BLaER1 (cell line): ENCODE data around the gene ASTN2.
"Not testable (repeated sequence)": the region's sequence is repeated elsewhere in the genome, so short reads cannot be mapped to it uniquely, and the experiment has no call there.

Source experiments
- H3K27ac ChIP-seq: shearing (Covaris generic); formaldehyde crosslinking; 2 replicates; pipeline ENCODE4 v1.8.1; 2022
- H3K27me3 ChIP-seq: shearing (Covaris generic); formaldehyde crosslinking; 2 replicates; pipeline ENCODE4 v1.8.1; 2022
- H3K36me3 ChIP-seq: shearing (Covaris generic); formaldehyde crosslinking; 2 replicates; pipeline ENCODE4 v1.8.1; 2022
- H3K4me1 ChIP-seq: shearing (Covaris generic); formaldehyde crosslinking; 2 replicates; pipeline ENCODE4 v1.8.1; 2022
- H3K4me2 ChIP-seq: shearing (Covaris generic); formaldehyde crosslinking; 2 replicates; pipeline ENCODE4 v1.8.1; 2022
- H3K4me3 ChIP-seq: shearing (Covaris generic); formaldehyde crosslinking; 2 replicates; pipeline ENCODE4 v1.8.1; 2022
- H3K9ac ChIP-seq: shearing (Covaris generic); formaldehyde crosslinking; 2 replicates; pipeline ENCODE4 v1.8.1; 2022
- H3K9me3 ChIP-seq: shearing (Covaris generic); formaldehyde crosslinking; 2 replicates; pipeline ENCODE4 v1.8.1; 2022
- H4K20me1 ChIP-seq: shearing (Covaris generic); formaldehyde crosslinking; 2 replicates; pipeline ENCODE4 v1.8.1; 2022
- Cebpa-rat ChIP-seq: shearing (Covaris generic); IDR thresholded peaks from 2 replicates; pipeline ENCODE4 v1.8.1; 2022

Gene ASTN2

GRCh38 chr9:116691607-116692006 is 723.2 kb downstream of the ASTN2 start:
- Histone ChIP-seq H3K4me3 (no peak overlapping the region), H3K27ac (no peak overlapping the region), H3K4me2 (no peak overlapping the region), H3K9ac (no peak overlapping the region), H3K9me3 (no peaks in the 10 kb centered on the region), H4K20me1 (peaks cover 87% of the 10 kb centered on the region), H3K4me1 (peaks cover 50% of the 10 kb centered on the region), H3K27me3 (no peaks in the 10 kb centered on the region), H3K36me3 (peaks cover 17% of the 10 kb centered on the region; the same call in 1 of the 2 replicates)
- no peak for TF ChIP-seq Cebpa-rat

GRCh38 chr9:116690805-116691204 is 724.1 kb downstream of the ASTN2 start:
- not testable (repeated sequence) for H3K4me3 ChIP-seq, H3K27ac ChIP-seq, H3K4me2 ChIP-seq, H3K9me3 ChIP-seq, H3K9ac ChIP-seq, H3K27me3 ChIP-seq
- Histone ChIP-seq H3K36me3 (peaks cover 17% of the 10 kb centered on the region; the same call in 1 of the 2 replicates), H4K20me1 (peaks cover 79% of the 10 kb centered on the region), H3K4me1 (peaks cover 54% of the 10 kb centered on the region)

- H3K27ac ChIP-seq = no peak overlapping the region
- peak overlapping the region; percentile 93; the same call in 1 of the 2 replicates for H3K4me2 ChIP-seq
These were observed 725.3 kb downstream of the ASTN2 start for GRCh38 chr9:116689486-116690032.

GRCh38 chr9:116688806-116689485 is 725.9 kb downstream of the ASTN2 start:
- Histone ChIP-seq H3K4me1 (peaks cover 43% of the 10 kb centered on the region), H3K4me3 (no peak overlapping the region), H3K9ac (no peak overlapping the region)

More at GRCh38 chr9:116689486-116690032, 725.3 kb downstream of the ASTN2 start:
- H4K20me1 ChIP-seq = peaks cover 67% of the 10 kb centered on the region
- no peaks in the 10 kb centered on the region for H3K27me3 ChIP-seq
- TF ChIP-seq Cebpa-rat = no peak
- peaks cover 43% of the 10 kb centered on the region for H3K4me1 ChIP-seq
- H3K36me3 ChIP-seq = 0 out of 2 replicates have a peak, but pooled peaks cover 15% of the 10 kb centered on the region
- H3K9ac ChIP-seq = no peak overlapping the region
- H3K4me3 ChIP-seq = no peak overlapping the region
- peaks cover 2% of the 10 kb centered on the region; the same call in 1 of the 2 replicates for H3K9me3 ChIP-seq

GRCh38 chr9:116687754-116688135 is 727.1 kb downstream of the ASTN2 start:
- Histone ChIP-seq H3K4me2 (peak overlapping the region; percentile 93), H3K36me3 (0 out of 2 replicates have a peak, but pooled peaks cover 6% of the 10 kb centered on the region), H3K4me1 (peaks cover 43% of the 10 kb centered on the region), H3K27me3 (no peaks in the 10 kb centered on the region), H3K4me3 (peak overlapping the region; percentile 76), H4K20me1 (peaks cover 49% of the 10 kb centered on the region), H3K9ac (peak overlapping the region; percentile 83), H3K27ac (peak overlapping the region; percentile 68), H3K9me3 (peaks cover 15% of the 10 kb centered on the region; the same call in 1 of the 2 replicates)
- TF ChIP-seq Cebpa-rat = no peak

More at GRCh38 chr9:116688806-116689485, 725.9 kb downstream of the ASTN2 start:
- H3K36me3 ChIP-seq = 0 out of 2 replicates have a peak, but pooled peaks cover 14% of the 10 kb centered on the region
- peaks cover 8% of the 10 kb centered on the region; the same call in 1 of the 2 replicates for H3K9me3 ChIP-seq
- no peak for TF ChIP-seq Cebpa-rat
- no peak overlapping the region for H3K27ac ChIP-seq
- H4K20me1 ChIP-seq = peaks cover 61% of the 10 kb centered on the region
- H3K27me3 ChIP-seq = no peaks in the 10 kb centered on the region
- H3K4me2 ChIP-seq = peak overlapping the region; percentile 93

- peak within 1 kb of the TSS; percentile 76 for H3K4me3 ChIP-seq
- H4K20me1 ChIP-seq = peaks cover 44% of the 10 kb centered on the region
- peak within 1 kb of the TSS; percentile 83 for H3K9ac ChIP-seq
- H3K4me1 ChIP-seq = peaks cover 43% of the 10 kb centered on the region
- peak within 1 kb of the TSS; percentile 68 for H3K27ac ChIP-seq
- H3K9me3 ChIP-seq = peaks cover 17% of the 10 kb centered on the region; the same call in 1 of the 2 replicates
- no peak for TF ChIP-seq Cebpa-rat
- no peaks in the 10 kb centered on the region for H3K27me3 ChIP-seq
- peak within 1 kb of the TSS; percentile 93 for H3K4me2 ChIP-seq
- H3K36me3 ChIP-seq = 0 out of 2 replicates have a peak, but pooled peaks cover 6% of the 10 kb centered on the region
These were observed 727.6 kb downstream of the ASTN2 start, which contains the start of gene TRIM32 for GRCh38 chr9:116687074-116687753. Gene TRIM32 (plus strand): TSS chr9:116687305. CDS start chr9:116697743, 10,438 bp downstream.

- no peak for TF ChIP-seq Cebpa-rat
These were observed 728.2 kb downstream of the ASTN2 start for GRCh38 chr9:116686693-116687073.

GRCh38 chr9:116686135-116686534 is 728.7 kb downstream of the ASTN2 start:
- no peak for TF ChIP-seq Cebpa-rat
- peaks cover 32% of the 10 kb centered on the region for H3K4me1 ChIP-seq
- peak overlapping the region; percentile 83 for H3K4me2 ChIP-seq
- H3K36me3 ChIP-seq = 0 out of 2 replicates have a peak, but pooled peaks cover 4% of the 10 kb centered on the region
- peaks cover 17% of the 10 kb centered on the region; the same call in 1 of the 2 replicates for H3K9me3 ChIP-seq
- no peak overlapping the region for H3K27ac ChIP-seq
- H3K9ac ChIP-seq = peak overlapping the region; percentile 83; the same call in 1 of the 2 replicates
- H3K4me3 ChIP-seq = peak overlapping the region; percentile 76; the same call in 1 of the 2 replicates
- H3K27me3 ChIP-seq = no peaks in the 10 kb centered on the region
- peaks cover 33% of the 10 kb centered on the region for H4K20me1 ChIP-seq

More at GRCh38 chr9:116686693-116687073, 728.2 kb downstream of the ASTN2 start:
- H3K4me3 ChIP-seq = peak overlapping the region; percentile 76
- H3K9ac ChIP-seq = peak overlapping the region; percentile 83
- H3K27me3 ChIP-seq = no peaks in the 10 kb centered on the region
- H3K4me1 ChIP-seq = peaks cover 38% of the 10 kb centered on the region
- peak overlapping the region; percentile 83 for H3K4me2 ChIP-seq
- H3K27ac ChIP-seq = peak overlapping the region; percentile 68
- H3K36me3 ChIP-seq = 0 out of 2 replicates have a peak, but pooled peaks cover 6% of the 10 kb centered on the region
- peaks cover 17% of the 10 kb centered on the region; the same call in 1 of the 2 replicates for H3K9me3 ChIP-seq
- peaks cover 38% of the 10 kb centered on the region for H4K20me1 ChIP-seq

- Histone ChIP-seq H3K36me3 (no peaks in the 10 kb centered on the region), H4K20me1 (peaks cover 23% of the 10 kb centered on the region), H3K4me1 (peaks cover 32% of the 10 kb centered on the region), H3K9ac (no peak overlapping the region), H3K4me2 (no peak overlapping the region), H3K27ac (no peak overlapping the region), H3K27me3 (no peaks in the 10 kb centered on the region), H3K9me3 (peaks cover 17% of the 10 kb centered on the region; the same call in 1 of the 2 replicates), H3K4me3 (no peak overlapping the region)
- TF ChIP-seq Cebpa-rat = no peak
These were observed 729.7 kb downstream of the ASTN2 start for GRCh38 chr9:116685166-116685565.
